Medulla oblongata (tissue), 1 donor: ENCODE results near the gene ALPK3.

Experiments used
- DNase-seq: peaks from one replicate; pipeline ENCODE4 v3.0.0-alpha.2; 2015; ENCODE audit errors: extremely low spot score

ALPK3 gene

GRCh38 chr15:84797801-84798200 lies 19.4 kb upstream of the ALPK3 start:
- DNase-seq: no peak

GRCh38 chr15:84798436-84798946 lies 18.7 kb upstream of the ALPK3 start:
- no peak for DNase-seq

GRCh38 chr15:84799511-84800187 lies 17.5 kb upstream of the ALPK3 start:
- no peak for DNase-seq

- DNase-seq: no peak
Observed at GRCh38 chr15:84800365-84800806, 16.8 kb upstream of the ALPK3 start.

- no peak for DNase-seq
Observed at GRCh38 chr15:84804005-84804900, 12.9 kb upstream of the ALPK3 start.

GRCh38 chr15:84805221-84805620 lies 11.9 kb upstream of the ALPK3 start:
- DNase-seq: no peak

GRCh38 chr15:84807228-84807627 lies 9.9 kb upstream of the ALPK3 start:
- DNase-seq: no peak

GRCh38 chr15:84810073-84810840 lies 6.9 kb upstream of the ALPK3 start:
- peak; percentile 32 for DNase-seq

- DNase-seq: no peak
Observed at GRCh38 chr15:84811151-84811550, 6.0 kb upstream of the ALPK3 start.

GRCh38 chr15:84811828-84812227 lies 5.3 kb upstream of the ALPK3 start:
- DNase-seq: no peak

- DNase-seq: no peak
Observed at GRCh38 chr15:84812842-84813241, 4.3 kb upstream of the ALPK3 start.

GRCh38 chr15:84813435-84813834 lies 3.7 kb upstream of the ALPK3 start:
- no peak for DNase-seq

GRCh38 chr15:84813931-84814330 lies 3.2 kb upstream of the ALPK3 start:
- no peak for DNase-seq

- peak; percentile 51 for DNase-seq
Observed at GRCh38 chr15:84814916-84815315, 2.2 kb upstream of the ALPK3 start.

GRCh38 chr15:84817466-84818081 lies 418 bp downstream of the ALPK3 start:
- DNase-seq: no peak

- peak; percentile 74 for DNase-seq
Observed at GRCh38 chr15:84818261-84819131, 1.3 kb downstream of the ALPK3 start.

- DNase-seq: no peak
Observed at GRCh38 chr15:84819291-84819768, 2.2 kb downstream of the ALPK3 start.

GRCh38 chr15:84819791-84820190 lies 2.6 kb downstream of the ALPK3 start:
- DNase-seq: no peak

GRCh38 chr15:84821501-84822021 lies 4.4 kb downstream of the ALPK3 start:
- peak; percentile 28 for DNase-seq

GRCh38 chr15:84822653-84823281 lies 5.6 kb downstream of the ALPK3 start:
- DNase-seq: no peak
